Erythroblast (primary cell): ENCODE measurements around the gene TFAP2D.

ENCODE experiments used
- DNase-seq, 2 experiments: peaks; one replicate each; lab custom pipeline; 2025; lab: John Stamatoyannopoulos, UW
- GATA1 ChIP-seq: IDR thresholded peaks from 2 replicates; pipeline ENCODE4 v1.6.1; 2011; ENCODE audit warnings: low read depth, mild to moderate bottlenecking, control low read depth, low read length, moderate library complexity
- POLR2A ChIP-seq: IDR thresholded peaks from 2 replicates; pipeline ENCODE4 v1.6.1; 2011; ENCODE audit warnings: mild to moderate bottlenecking, low read length

TFAP2D gene

GRCh38 chr6:50713226-50713625, at the start of gene TFAP2D:
TSS of gene TFAP2D (plus strand) at chr6:50713526. CDS start at chr6:50714056, 530 bp downstream.
- no peak for DNase-seq
- TF ChIP-seq GATA1 (no peak), POLR2A (no peak)

DNA sequence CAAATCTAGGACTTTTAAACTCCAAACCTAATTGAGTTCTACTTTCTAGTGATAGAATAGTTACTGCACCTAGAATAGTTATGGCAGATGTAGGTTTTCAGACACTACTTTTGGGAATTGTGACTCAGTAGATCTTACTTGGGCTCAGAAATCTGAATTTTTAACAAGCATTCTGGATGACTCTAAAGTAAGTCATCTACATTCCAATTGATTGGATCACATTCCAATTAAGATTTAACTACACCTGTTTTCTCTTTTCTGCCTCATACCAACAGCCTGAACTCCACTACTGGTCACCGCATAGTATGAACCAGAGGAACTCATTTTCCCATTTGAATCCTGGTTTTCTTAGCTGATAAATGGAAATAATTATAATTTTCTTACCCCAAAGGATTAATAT, 49.5 kb upstream of the TFAP2D start:
- TF ChIP-seq POLR2A (no peak), GATA1 (no peak)

GRCh38 chr6:50666089-50666488, 47.2 kb upstream of the TFAP2D start:
- DNase-seq = no peak
- TF ChIP-seq POLR2A (no peak), GATA1 (no peak)

More for the DNA sequence above, 49.5 kb upstream of the TFAP2D start:
- DNase-seq = no peak

DNA sequence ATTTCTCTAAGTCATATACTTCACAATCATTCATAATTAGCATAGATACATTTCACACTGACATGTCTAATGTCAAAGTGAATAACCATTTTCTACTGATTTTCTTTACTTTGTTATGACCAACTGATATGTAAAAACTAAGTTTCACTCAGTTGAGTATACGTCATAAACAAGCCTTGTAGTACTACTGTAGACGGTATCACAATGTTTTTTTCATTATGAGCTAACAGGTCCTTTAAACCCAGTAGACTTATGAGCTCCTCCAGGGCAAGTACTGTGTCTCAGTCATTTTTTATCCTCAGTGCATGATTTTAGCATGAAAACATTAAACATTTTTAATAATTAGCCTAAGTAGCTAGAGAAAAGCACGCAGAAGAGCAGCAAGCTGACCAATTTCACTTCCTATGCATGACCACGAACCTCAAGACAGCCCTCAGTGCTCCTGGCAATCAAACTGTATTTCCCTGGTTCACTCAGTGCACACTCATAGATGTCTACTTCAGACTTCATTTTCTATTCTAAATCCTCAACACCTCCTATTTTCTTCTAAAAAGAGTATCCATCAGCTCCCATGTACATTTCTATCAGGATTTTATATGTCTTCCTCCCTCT, 32.0 kb upstream of the TFAP2D start:
- no peak for DNase-seq
- TF ChIP-seq GATA1 = no peak
- no peak for TF ChIP-seq POLR2A

- TF ChIP-seq POLR2A = no peak
- no peak for TF ChIP-seq GATA1
These were observed 24.1 kb upstream of the TFAP2D start for GRCh38 chr6:50689210-50689609.

GRCh38 chr6:50691814-50692495, 21.4 kb upstream of the TFAP2D start:
- DNase-seq = no peak

More at GRCh38 chr6:50689210-50689609, 24.1 kb upstream of the TFAP2D start:
- DNase-seq = no peak

GRCh38 chr6:50698546-50698945, 14.8 kb upstream of the TFAP2D start:
- DNase-seq = no peak
- no peak for TF ChIP-seq POLR2A
- TF ChIP-seq GATA1 = no peak

More at GRCh38 chr6:50691814-50692495, 21.4 kb upstream of the TFAP2D start:
- TF ChIP-seq GATA1 (no peak), POLR2A (no peak)

DNA sequence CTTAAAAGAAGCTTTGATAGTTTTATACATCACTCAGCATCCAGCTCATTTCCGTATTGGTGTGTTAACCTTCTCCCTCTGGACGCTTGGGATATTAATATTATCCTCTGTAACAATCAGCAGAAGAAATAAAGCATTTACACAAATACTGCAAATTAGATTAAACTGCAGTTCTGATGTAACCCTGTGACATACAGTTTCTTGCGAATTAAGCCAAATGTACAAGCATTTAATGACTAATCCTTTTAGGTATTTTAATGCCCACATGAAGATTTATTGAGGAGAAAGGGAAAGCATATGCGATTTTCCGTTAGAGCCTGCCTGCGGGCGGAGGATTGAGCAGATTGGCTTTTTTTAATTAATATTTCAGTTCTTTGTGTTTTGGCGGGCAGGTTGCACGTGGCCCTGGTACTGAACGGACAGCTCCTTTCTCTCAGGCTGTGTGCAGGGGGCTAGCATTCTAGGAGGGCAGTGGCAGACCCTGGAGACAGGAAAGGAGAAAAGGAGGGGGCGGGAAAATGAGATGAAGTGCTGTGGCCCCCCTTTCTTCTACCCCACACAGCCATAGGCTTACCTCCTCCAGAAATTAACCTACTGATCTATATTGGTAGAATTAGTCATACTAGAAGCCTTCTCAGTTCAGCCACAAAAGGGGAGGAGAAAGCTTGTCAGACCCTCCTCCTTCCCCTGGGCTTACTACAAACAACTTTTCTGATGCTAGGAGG, 14.1 kb upstream of the TFAP2D start:
- TF ChIP-seq GATA1 (no peak), POLR2A (no peak)
- DNase-seq = no peak

DNA sequence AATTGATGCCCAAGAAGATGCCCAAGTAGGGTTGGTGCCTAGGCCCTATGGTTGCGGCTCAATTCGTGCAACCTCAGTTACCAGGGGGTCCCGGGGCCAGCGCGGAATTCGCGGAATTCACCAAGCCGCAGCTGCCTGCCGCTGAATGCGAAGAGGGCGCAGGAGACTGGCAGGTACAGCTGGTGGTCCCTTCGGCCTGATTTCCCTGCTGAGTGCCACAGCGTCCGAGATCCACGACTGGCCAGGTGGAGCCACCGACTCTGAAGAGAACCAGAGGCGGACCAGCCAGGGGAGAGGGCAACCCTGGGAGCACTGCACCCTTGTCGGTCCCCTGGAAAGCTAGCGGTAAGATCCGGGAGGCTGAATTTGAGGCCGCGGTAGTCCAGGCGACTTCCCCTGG, 6.8 kb upstream of the TFAP2D start:
- no peak for DNase-seq
- TF ChIP-seq POLR2A (no peak), GATA1 (no peak)

DNA sequence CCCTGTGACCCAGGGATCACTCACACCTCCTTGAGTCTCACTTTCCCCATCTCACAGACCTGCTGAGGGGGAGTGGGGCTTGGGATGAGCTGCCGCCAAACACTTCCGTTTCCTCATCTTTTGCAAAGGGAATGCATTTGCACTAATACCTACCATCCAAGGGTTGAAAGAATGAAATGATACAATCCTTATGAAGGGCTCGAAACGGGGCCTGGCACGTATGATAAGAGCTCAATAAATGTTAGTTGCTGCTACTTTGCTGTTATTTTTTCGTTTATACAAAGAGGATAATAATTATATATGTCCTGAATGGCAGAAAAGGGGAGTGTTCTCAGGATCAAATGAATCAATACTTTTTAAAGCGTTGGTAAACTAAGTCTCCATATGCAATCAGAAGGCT, 6.1 kb upstream of the TFAP2D start:
- DNase-seq = no peak
- TF ChIP-seq POLR2A (no peak), GATA1 (no peak)

GRCh38 chr6:50707652-50708300, 5.5 kb upstream of the TFAP2D start:
- no peak for TF ChIP-seq POLR2A
- TF ChIP-seq GATA1 = no peak
- no peak for DNase-seq

DNA sequence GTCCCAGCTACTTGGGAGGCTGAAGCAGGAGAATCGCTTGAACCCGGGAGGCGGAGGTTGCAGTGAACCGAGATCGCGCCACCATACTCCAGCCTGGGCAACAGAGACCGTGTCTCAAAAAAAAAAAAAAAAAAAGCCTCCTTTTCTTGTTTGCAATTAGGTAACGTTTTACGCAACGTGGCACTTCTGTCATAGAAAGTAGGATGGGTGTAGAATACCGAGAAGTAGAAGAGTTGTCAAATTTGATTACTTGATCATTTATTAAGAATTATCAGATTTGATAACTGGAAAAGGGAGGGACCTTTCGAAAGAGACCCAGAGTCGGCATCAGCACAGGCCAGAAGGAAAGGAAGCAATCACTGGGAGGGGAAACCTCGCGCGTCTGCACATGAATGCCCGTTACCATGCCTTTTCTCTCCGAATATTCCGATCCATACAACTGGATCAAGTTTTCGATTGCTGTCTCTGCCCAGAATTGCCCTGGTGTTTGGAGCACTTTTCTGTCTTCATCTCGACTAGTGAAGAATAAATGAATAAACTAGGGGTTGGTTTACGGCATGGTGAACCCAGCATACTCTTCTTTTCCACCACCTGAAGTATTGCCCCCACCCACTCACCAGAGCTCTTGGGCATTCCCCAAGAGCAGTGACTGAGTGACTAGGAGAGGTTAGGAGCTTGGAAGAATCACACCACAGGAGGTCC, 4.5 kb upstream of the TFAP2D start:
- DNase-seq = no peak
- TF ChIP-seq GATA1 (no peak), POLR2A (no peak)

GRCh38 chr6:50709366-50709734, 4.0 kb upstream of the TFAP2D start:
- DNase-seq = no peak
- TF ChIP-seq POLR2A (no peak), GATA1 (no peak)
